ENCODE results near the gene TES. TPM values are rescaled to one million over a fixed set of nuclear protein-coding genes. Genes with fewer than 3 reads are reported as not detected.

TES gene
- total and polyA plus RNA-seq, 9 of the 15 experiments (the other 6 are each of a cell fraction or from before 2014, with no cell fraction given), result 20.7 to 61.6 (median 53.8) TPM

GRCh38 chr7:116249969-116250553 is 39.7 kb downstream of the TES start (continued):
- TF ChIP-seq ZNF449 (CRISPR knock-in tag; IDR thresholded peaks at IDR 0.05) (no peak), EGR1 (conservative IDR thresholded peaks at IDR 0.05) (no peak), CTCFL (IDR thresholded peaks at IDR 0.05; ENCODE audit: borderline replicate concordance, insufficient read depth, low read depth, low read length, poor library complexity, severe bottlenecking) (peak; percentile 70), SMAD4 (CRISPR knock-in tag; conservative IDR thresholded peaks at IDR 0.05) (no peak), SRSF3 (IDR thresholded peaks at IDR 0.05; ENCODE audit: insufficient read depth, low read length) (no peak), THRB (CRISPR knock-in tag; conservative IDR thresholded peaks at IDR 0.05) (no peak), CTCF (IDR thresholded peaks at IDR 0.05 in 2 of 3, conservative IDR thresholded peaks at IDR 0.05 in 1 of 3; ENCODE audit: insufficient read depth in 2 of 3, low read depth in 1 of 3, low read length in 3 of 3) (peak; percentile 55 to 65 (median 58)), CEBPB (tag; IDR thresholded peaks at IDR 0.05) (peak; percentile 44; the same call in 1 of the 2 replicates), SMAD1 (IDR thresholded peaks at IDR 0.05; ENCODE audit: low read depth, low read length, partially characterized antibody) (no peak), ZSCAN32 (CRISPR knock-in tag; IDR thresholded peaks at IDR 0.05) (no peak), ETV6 (IDR thresholded peaks at IDR 0.05; ENCODE audit: borderline replicate concordance in 1 of 2, low read depth in 2 of 2, low read length in 1 of 2) (no peak), ETV6 (CRISPR knock-in tag; IDR thresholded peaks at IDR 0.05; ENCODE audit: borderline replicate concordance) (no peak), CBFB (CRISPR knock-in tag; IDR thresholded peaks at IDR 0.05) (no peak), ILK (tag; IDR thresholded peaks at IDR 0.05; ENCODE audit: borderline replicate concordance, low read depth) (no peak)

Measured in K562 (cell line).